ENCODE results near the gene SLC4A3.

DNA sequence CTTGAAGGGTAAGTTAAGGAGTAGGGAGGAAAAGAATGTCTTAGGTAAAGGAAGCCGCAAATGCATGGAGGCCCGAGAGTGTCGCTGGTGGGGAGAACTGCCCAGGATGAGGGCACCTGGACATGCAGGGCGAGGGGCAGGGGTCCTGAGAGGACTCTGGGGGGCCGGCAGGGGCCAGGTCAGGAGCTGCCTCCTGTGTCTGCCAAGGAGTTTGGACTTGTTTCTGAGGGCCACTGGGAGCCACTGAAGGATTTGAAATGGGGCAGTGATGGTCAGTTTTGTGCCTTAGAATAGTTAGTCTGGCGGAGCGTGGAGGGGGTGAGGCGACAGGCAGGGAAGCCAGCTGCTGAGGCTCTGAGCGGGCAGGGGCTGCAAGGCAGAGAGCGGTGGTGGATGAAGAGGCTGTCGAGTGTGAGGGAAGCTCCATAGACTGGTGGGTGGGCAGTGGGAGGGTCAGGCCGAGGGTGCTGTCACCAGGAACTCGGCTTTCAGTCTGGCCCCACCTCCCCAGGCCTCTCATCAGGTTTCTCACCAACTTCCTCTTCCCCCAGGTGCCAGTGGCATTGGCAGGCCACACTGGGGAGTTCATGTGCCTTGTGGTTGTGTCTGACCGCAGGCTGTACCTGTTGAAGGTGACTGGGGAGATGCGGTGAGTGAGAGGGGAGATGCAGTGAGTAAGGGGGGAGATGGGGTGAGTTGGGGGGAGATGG is 14.7 kb upstream of the SLC4A3 start:
- TF ChIP-seq, protein P1, sequence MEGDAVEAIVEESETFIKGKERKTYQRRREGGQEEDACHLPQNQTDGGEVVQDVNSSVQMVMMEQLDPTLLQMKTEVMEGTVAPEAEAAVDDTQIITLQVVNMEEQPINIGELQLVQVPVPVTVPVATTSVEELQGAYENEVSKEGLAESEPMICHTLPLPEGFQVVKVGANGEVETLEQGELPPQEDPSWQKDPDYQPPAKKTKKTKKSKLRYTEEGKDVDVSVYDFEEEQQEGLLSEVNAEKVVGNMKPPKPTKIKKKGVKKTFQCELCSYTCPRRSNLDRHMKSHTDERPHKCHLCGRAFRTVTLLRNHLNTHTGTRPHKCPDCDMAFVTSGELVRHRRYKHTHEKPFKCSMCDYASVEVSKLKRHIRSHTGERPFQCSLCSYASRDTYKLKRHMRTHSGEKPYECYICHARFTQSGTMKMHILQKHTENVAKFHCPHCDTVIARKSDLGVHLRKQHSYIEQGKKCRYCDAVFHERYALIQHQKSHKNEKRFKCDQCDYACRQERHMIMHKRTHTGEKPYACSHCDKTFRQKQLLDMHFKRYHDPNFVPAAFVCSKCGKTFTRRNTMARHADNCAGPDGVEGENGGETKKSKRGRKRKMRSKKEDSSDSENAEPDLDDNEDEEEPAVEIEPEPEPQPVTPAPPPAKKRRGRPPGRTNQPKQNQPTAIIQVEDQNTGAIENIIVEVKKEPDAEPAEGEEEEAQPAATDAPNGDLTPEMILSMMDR (optimal IDR thresholded peaks at IDR 0.05 in 1 of 3, IDR thresholded peaks at IDR 0.05 in 1 of 3, conservative IDR thresholded peaks at IDR 0.05 in 1 of 3; ENCODE audit: extremely low read depth in 1 of 3, insufficient read depth in 2 of 3, low read length in 3 of 3), result no peak
- TF ChIP-seq EZH2 (IDR thresholded peaks at IDR 0.05; ENCODE audit: low read length), result no peak
